ENCODE results near the gene SLC7A1.

DNA sequence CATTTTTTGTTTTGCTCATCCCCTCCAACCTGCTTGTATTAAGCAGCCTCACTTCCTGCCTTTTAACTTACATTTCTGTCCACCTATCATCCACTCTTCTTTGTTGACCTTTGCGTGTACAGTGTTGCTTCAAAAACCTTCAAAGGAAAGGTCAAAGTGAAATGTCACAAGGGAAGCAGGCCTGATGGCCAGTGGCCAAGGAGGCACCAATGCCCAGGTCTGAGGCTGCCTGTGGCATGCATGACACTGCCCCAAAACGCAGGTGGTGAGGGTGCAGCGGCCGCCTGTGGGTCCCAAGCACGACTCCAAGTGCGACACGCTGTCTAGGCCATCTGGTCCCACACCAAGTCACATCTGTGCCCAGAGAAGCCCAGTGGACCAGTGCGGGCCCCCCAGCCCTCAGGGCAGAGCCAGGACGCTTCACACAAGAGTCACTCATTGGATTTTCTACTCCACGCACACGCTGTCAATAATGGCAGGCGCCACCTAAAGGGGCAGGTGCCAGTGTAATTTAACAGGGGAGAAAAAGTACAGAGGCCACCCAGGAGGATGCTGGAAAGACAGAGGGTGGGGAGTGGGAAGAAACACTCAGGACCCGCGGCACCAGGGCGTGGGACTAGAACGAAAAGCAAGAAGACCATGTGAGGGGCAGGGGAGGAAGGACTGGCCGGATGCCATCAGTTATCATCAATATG lies 23.5 kb downstream of the SLC7A1 start:
- TF ChIP-seq EZH2 (IDR thresholded peaks at IDR 0.05; ENCODE audit: borderline replicate concordance, low read length) = no peak
- TF ChIP-seq, protein P1, sequence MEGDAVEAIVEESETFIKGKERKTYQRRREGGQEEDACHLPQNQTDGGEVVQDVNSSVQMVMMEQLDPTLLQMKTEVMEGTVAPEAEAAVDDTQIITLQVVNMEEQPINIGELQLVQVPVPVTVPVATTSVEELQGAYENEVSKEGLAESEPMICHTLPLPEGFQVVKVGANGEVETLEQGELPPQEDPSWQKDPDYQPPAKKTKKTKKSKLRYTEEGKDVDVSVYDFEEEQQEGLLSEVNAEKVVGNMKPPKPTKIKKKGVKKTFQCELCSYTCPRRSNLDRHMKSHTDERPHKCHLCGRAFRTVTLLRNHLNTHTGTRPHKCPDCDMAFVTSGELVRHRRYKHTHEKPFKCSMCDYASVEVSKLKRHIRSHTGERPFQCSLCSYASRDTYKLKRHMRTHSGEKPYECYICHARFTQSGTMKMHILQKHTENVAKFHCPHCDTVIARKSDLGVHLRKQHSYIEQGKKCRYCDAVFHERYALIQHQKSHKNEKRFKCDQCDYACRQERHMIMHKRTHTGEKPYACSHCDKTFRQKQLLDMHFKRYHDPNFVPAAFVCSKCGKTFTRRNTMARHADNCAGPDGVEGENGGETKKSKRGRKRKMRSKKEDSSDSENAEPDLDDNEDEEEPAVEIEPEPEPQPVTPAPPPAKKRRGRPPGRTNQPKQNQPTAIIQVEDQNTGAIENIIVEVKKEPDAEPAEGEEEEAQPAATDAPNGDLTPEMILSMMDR (IDR thresholded peaks at IDR 0.05; ENCODE audit: low read length) = no peak
